ENCODE data around the gene DMC1.

DMC1 gene

DNA sequence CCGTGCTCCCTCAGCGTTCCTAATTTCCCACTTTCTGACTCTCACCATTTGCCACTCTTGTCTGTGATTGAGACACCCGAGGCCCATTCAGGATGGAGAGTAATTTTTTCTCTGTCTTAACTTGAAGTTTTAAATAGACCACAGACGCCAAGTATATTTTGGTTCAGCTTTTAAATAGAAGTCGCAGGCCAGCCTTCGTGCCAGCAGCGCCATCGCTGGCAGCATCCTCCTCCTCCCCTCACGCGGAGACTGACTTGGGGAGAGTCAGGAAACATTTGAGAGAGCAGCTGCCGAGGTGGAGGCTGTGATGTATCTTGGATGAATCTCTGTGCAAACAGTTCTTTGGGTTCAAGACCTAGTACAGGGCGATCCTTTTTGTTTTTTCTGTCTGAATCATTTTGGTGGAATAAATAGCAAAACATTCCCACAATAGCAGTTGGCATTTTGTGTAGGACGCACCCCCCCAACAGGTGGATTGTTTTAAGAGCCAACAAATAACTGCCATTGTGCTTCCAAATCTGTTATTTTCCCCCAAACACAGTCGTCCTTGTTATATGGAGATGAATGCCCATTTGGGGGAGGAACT is 889 bp upstream of the DMC1 start:
- no peak for DNase-seq

DNA sequence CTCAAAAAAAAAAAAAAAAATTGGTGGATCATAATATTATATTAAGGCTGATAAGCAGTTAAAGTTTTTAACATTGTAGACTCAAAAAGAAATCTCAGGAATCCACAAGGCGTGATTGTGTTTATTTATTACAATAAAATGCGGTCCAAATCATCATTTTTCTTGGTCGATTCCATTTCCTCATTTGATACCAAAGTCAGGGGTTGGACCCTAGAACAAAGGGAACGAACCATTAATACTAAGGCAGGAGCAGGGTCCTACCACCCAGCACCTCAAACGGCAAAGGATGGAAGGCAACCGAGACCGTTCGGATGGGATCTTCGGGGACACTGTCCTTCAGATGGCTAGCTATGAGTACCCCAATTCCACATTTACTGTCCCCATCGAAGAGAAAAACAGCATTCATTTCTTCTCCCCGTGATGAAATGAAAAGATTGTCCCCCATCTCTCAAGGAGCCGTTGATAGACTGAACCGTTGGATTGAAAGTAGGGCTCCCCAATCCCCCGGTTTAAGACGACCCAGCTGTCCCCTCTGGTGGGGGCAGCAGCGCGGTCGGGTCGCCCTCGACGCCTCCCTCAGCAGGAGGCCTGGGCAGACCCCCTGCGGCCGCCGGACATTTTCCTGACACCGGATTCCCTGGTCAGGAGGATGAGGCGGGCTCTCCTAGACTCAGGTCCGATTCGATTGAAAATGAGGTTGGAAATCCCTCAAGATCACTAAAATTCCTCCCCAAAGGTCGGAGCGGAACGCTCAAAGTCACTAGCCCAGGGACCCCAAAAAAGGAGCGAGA is 607 bp downstream of the DMC1 start:
- DNase-seq: no peak
- in situ Hi-C loops (cut with HindIII; ENCODE audit: low pct_ligation_motif_present, low sequenced_read_pairs): no loop called here
- TF ChIP-seq, protein P1, sequence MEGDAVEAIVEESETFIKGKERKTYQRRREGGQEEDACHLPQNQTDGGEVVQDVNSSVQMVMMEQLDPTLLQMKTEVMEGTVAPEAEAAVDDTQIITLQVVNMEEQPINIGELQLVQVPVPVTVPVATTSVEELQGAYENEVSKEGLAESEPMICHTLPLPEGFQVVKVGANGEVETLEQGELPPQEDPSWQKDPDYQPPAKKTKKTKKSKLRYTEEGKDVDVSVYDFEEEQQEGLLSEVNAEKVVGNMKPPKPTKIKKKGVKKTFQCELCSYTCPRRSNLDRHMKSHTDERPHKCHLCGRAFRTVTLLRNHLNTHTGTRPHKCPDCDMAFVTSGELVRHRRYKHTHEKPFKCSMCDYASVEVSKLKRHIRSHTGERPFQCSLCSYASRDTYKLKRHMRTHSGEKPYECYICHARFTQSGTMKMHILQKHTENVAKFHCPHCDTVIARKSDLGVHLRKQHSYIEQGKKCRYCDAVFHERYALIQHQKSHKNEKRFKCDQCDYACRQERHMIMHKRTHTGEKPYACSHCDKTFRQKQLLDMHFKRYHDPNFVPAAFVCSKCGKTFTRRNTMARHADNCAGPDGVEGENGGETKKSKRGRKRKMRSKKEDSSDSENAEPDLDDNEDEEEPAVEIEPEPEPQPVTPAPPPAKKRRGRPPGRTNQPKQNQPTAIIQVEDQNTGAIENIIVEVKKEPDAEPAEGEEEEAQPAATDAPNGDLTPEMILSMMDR (IDR thresholded peaks at IDR 0.05; ENCODE audit: low read depth, low read length, missing control alignments): no peak
- Histone ChIP-seq H3K27ac (no peak overlapping the region), H3K27me3 (replicated peaks) (no peaks in the 10 kb centered on the region), H3K4me3 (ENCODE audit: low read depth, low read length) (peak overlapping the region; percentile 70), H3K36me3 (replicated peaks) (no peaks in the 10 kb centered on the region)

More for the DNA sequence above, 889 bp upstream of the DMC1 start:
- H3K4me3 ChIP-seq (ENCODE audit: low read depth, low read length): peak overlapping the region; percentile 70
- TF ChIP-seq, protein P1 (IDR thresholded peaks at IDR 0.05; ENCODE audit: low read depth, low read length, missing control alignments): peak; percentile 40
- no peak overlapping the region for H3K27ac ChIP-seq
- no peaks in the 10 kb centered on the region for H3K27me3 ChIP-seq (replicated peaks)
- H3K36me3 ChIP-seq (replicated peaks): no peaks in the 10 kb centered on the region
- in situ Hi-C loops (cut with HindIII; ENCODE audit: low pct_ligation_motif_present, low sequenced_read_pairs): no loop called here

DNA sequence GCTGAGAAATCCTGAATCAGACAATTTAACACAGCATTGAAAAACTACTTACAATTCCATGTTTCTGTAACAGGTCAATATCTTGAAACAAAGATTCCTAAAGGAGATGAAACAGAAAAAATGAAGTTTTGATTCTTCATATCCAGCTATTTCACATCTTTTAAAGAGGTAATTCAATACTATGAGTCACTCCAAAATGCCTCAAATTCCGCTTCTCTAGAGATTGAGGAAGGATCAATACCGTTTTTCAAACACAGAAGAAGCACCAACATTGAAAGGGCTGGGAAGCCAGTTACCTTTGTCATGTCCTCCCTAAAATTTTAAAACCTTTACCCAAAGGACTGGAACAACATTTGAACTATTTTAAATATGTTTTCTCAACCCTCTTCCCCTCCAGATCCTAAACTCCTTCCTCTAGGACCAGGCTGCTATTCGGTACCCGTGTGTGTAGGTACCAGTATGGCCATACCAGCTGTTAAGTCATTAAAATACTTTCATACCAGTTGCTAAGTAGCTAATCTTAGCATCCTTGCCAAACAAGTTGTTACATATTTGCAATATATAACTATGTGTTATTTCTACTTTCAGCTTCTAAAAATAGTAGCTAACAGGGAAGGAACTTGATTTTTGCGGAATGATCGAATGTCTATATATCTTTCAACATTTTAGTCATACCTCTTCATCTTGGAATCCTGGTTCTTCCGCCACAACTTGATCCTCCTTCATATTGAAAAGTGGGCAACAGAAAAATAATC is 2.3 kb downstream of the DMC1 start:
- Histone ChIP-seq H3K36me3 (replicated peaks) (no peaks in the 10 kb centered on the region), H3K27ac (no peak overlapping the region), H3K27me3 (replicated peaks) (no peaks in the 10 kb centered on the region), H3K4me3 (ENCODE audit: low read depth, low read length) (no peak overlapping the region)
- in situ Hi-C loops (cut with HindIII; ENCODE audit: low pct_ligation_motif_present, low sequenced_read_pairs): no loop called here
- TF ChIP-seq, protein P1 (IDR thresholded peaks at IDR 0.05; ENCODE audit: low read depth, low read length, missing control alignments): no peak
- DNase-seq: no peak

DNA sequence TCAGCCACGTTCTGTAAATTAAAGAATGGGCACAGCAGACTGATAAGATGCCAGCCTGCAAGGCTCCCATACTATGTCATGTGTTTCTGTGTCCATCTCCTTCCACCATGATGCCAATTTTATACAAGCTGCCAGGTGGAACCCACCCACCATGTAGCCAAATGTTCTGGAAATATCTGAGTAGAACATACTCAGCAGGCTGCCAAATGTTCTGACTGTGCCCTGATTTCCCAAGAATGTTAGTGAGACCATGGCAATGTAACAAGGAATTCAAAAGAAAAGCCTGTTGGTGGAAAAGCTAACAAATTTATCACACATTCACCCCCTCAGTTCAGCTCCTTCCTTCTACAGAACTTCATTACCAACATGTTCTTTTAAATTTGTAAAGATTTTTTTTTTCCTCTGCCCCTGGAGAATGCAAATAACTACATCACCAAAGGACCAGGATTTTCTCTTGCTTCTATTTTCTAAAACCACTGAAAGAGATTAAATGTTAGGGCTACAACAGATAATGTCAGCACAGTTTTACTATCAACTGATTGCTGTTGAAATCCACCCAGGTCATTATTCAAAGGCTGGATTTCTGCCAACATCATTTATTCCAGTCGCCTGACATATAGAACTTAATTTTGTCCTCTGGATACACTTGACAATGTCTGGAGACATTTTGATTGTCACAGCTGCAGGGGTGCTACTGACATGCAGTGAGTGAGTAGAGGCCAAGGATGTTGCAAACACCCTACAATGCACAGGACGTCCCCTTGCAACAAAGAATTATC is 3.1 kb downstream of the DMC1 start:
- Histone ChIP-seq H3K4me3 (ENCODE audit: low read depth, low read length) (no peak overlapping the region), H3K27ac (no peak overlapping the region), H3K36me3 (replicated peaks) (no peaks in the 10 kb centered on the region), H3K27me3 (replicated peaks) (no peaks in the 10 kb centered on the region)
- TF ChIP-seq, protein P1 (IDR thresholded peaks at IDR 0.05; ENCODE audit: low read depth, low read length, missing control alignments): no peak
- DNase-seq: no peak
- in situ Hi-C loops (cut with HindIII; ENCODE audit: low pct_ligation_motif_present, low sequenced_read_pairs): no loop called here

DNA sequence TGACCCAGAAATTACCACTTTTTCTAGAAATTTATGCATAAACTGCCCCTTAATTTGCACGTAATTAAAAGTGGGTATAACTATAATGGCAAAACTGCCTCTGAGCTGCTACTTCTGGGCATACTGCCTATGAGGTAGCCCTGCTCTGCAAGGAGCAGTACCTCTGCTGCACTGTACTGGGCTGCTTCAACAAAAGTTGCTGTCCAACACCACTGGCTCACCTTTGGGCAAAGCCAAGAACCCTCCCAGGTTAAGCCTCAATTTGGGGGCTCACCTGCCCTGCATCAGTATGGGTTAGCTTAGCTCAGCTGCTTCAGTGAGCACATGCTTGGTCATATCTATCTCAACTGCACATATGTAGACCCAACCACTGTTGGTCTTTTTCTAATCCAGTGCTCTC is 4.5 kb downstream of the DMC1 start:
- H3K27ac ChIP-seq: no peak overlapping the region
- TF ChIP-seq, protein P1 (IDR thresholded peaks at IDR 0.05; ENCODE audit: low read depth, low read length, missing control alignments): no peak
- H3K4me3 ChIP-seq (ENCODE audit: low read depth, low read length): no peak overlapping the region
- no peaks in the 10 kb centered on the region for H3K36me3 ChIP-seq (replicated peaks)
- no peaks in the 10 kb centered on the region for H3K27me3 ChIP-seq (replicated peaks)
- no peak for DNase-seq
- in situ Hi-C loops (cut with HindIII; ENCODE audit: low pct_ligation_motif_present, low sequenced_read_pairs): no loop called here

Measured in brain microvascular endothelial cell (primary cell).